ENCODE measurements around the gene TEX10.
A peak's percentile ranks its signal among the peaks of the same experiment; 100 is the strongest.
"Not testable (repeated sequence)": the region's sequence is repeated elsewhere in the genome, so short reads cannot be mapped to it uniquely, and the experiment has no call there.

TEX10 gene

GRCh38 chr9:100352727-100353505 is at the start of gene TEX10:
Gene TEX10 (minus strand): TSS chr9:100352942. CDS start chr9:100349363, 3,579 bp downstream.
- peak; percentile 82 to 93 (median 89) for DNase-seq

- DNase-seq, result no peak
Observed at GRCh38 chr9:100401042-100401441, 48.3 kb upstream of the TEX10 start.

- no peak for DNase-seq
Observed at GRCh38 chr9:100397529-100398266, 45.0 kb upstream of the TEX10 start.

GRCh38 chr9:100396769-100397168 is 44.0 kb upstream of the TEX10 start:
- no peak for DNase-seq

- DNase-seq, result peak; percentile 29 to 59 (median 49)
Observed at GRCh38 chr9:100394816-100395215, 42.1 kb upstream of the TEX10 start.

- DNase-seq, result no peak
Observed at GRCh38 chr9:100394032-100394695, 41.4 kb upstream of the TEX10 start.

- DNase-seq, result not testable (repeated sequence)
Observed at GRCh38 chr9:100392989-100393388, 40.2 kb upstream of the TEX10 start.

- no peak for DNase-seq
Observed at GRCh38 chr9:100379862-100380261, 27.1 kb upstream of the TEX10 start.

GRCh38 chr9:100377015-100377414 is 24.3 kb upstream of the TEX10 start:
- DNase-seq, result peak; percentile 55 to 65 (median 65)

GRCh38 chr9:100375658-100376057 is 22.9 kb upstream of the TEX10 start:
- DNase-seq, result no peak

- no peak for DNase-seq
Observed at GRCh38 chr9:100372648-100373047, 19.9 kb upstream of the TEX10 start.

- no peak for DNase-seq
Observed at GRCh38 chr9:100370064-100370723, 17.5 kb upstream of the TEX10 start.

GRCh38 chr9:100368672-100369071 is 15.9 kb upstream of the TEX10 start:
- DNase-seq, result no peak

- no peak for DNase-seq
Observed at GRCh38 chr9:100366121-100366520, 13.4 kb upstream of the TEX10 start.

- no peak for DNase-seq
Observed at GRCh38 chr9:100364013-100364412, 11.3 kb upstream of the TEX10 start.

- DNase-seq, result no peak
Observed at GRCh38 chr9:100359057-100359456, 6.3 kb upstream of the TEX10 start.

GRCh38 chr9:100357501-100357900 is 4.8 kb upstream of the TEX10 start:
- DNase-seq, result no peak

GRCh38 chr9:100355561-100355960 is 2.8 kb upstream of the TEX10 start:
- DNase-seq, result no peak

GRCh38 chr9:100354121-100354800 is 1.5 kb upstream of the TEX10 start:
- no peak for DNase-seq

GRCh38 chr9:100352201-100352726 is 478 bp downstream of the TEX10 start:
- peak; percentile 49 to 56 (median 53) for DNase-seq

- no peak for DNase-seq
Observed at GRCh38 chr9:100351508-100351907, 1.2 kb downstream of the TEX10 start.

GRCh38 chr9:100350188-100350587 is 2.6 kb downstream of the TEX10 start:
- DNase-seq, result peak in 1 of 3 donors; percentile 7
